DMS 273 (cell line): ENCODE results near the gene ELMOD3.
"Not testable (repeated sequence)": the region's sequence is repeated elsewhere in the genome, so short reads cannot be mapped to it uniquely, and the experiment has no call there.

Source experiments
- DNase-seq: peaks from one replicate; lab custom pipeline; 2025; ENCODE audit not compliant: unreplicated experiment; lab: John Stamatoyannopoulos, UW

ELMOD3 gene

DNA sequence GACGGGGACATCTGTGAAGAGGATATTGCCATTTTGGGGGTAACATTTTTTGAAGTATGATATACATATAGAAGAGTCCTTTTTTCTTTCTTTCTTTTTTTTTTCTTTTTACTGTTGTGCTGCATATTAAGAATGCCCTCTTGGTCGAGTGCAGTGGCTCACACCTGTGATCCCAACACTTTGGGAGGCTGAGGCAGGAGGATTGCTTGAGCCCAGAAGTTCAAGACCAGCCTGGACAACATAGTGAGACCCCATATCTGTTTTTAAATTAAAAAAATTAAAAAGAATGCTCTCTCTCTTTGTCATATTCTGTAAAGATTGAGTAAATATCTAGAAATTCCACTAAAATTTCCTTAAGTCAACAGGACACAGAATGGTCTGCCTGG is 67.5 kb downstream of the ELMOD3 start:
- no peak for DNase-seq

DNA sequence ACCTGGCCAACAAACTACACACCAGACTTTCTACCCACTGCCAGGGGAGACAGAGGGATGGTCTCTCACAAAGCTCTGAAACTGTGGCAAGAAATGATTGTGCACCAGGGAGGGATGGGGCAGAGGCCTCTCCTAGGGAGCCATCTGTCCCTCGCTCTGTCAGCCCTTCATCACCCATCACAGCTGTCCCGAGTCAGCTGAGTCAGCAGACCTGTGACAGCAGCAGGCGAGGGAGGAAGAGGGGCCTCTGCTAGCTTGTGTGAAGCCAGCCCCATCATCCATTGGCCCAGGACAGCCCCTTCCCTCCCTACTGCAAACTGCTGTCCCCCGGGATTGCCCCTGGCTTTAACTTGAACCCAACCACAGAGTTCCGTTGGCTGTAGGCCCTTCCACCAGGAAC is 69.0 kb downstream of the ELMOD3 start:
- DNase-seq = peak; percentile 90

DNA sequence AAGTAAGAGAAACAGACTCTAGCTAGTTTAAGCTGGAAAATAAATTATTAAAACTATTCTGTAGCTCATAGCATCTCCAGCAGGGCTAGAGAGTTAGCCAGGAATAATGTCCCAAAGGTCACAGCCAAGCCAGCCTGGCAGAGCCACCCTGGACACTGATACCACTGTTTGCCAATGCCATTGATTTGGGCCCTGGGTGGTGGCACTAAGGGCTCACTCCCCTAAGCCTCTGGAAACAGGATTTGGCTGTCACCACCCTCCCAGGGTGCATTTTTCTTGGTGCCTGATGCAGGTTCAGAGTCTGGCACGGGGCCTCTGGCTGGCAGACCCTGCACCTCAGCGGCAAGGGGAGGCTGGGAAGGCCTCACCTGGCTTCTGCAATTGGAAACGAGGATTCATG is 71.0 kb downstream of the ELMOD3 start:
- no peak for DNase-seq

DNA sequence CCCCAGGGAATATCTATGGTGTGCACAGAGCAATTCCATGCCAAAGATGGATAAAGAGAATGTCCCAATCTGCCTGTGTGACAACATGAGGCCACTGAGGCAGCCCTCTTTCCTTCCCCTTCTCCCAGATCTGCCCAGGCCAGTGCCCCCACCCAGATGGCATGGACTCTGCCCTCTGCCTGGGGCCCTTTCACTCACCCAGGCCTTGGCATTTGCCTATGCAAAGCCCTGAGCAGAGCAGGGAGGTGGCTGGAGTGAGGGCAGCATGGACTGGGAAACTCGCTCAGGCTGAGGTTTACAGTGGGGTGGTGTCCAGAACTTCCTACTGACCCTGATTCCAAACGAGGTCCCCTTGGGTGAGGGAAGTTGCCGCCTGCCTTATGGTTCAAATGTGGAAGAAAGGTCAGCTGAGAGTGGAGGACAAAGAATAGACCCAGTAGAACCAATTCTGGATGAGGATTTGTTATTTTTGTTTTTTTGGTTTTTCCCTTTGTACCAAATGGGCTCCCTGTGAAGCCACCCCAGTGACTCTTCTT is 72.8 kb downstream of the ELMOD3 start:
- no peak for DNase-seq

DNA sequence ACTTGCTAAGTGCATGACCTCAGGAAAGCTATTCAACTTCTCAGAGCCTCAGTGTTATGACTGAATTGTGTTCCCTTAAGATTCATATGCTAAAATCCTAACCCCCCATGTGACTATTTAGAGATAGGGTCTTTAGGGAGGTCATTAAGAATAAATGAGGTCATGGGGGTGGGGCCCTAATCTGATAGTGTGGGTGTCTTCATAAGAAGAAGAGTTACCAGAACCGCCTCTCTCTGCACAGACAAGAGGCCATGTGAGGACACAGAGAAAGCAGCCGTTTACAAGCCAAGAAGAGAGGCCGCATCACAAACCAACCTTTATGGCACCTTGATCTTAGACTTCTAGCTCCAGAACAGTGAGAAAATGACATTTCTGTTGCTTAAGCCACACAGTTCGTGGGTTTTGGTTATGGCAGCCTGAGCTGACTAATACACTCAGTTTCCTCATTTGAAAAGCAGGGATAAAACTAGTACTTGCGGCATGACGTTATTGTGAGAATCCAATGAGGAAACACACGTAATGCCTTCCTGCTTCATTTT is 73.8 kb downstream of the ELMOD3 start:
- no peak for DNase-seq

DNA sequence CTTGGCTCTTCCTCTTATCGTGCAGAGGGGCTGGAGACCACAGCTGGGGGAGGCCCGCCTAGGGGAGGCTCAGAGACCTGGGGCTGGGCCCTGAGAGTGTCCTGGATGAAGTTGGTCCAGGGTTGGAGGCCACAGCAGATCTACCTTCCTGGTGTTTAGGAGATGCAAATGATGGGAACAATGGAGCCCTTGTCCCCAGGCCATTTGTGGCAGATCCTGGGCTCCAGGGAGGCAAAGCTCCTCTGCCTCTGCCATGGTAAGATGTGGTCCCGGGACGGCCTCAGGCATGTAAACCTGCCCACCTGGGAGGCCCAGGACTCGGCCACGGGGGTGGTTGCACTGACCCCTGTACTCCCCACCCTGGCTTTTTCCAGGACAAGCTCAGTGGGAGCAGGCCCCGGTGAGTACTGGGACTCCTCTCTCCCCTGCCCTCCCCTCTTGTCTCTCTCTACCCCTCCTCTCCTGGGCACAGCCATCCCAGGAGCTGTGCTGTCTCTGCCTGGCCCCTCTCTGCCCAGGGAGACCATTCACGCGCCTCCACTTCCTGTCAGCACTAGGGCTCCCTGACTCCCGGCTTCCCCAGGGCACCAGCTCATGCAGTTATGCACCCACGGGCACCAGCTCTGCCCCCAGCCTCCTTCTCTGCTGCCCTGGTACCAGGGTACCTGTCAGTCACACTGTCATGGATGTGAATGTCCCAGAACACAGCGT is 74.8 kb downstream of the ELMOD3 start:
- no peak for DNase-seq

DNA sequence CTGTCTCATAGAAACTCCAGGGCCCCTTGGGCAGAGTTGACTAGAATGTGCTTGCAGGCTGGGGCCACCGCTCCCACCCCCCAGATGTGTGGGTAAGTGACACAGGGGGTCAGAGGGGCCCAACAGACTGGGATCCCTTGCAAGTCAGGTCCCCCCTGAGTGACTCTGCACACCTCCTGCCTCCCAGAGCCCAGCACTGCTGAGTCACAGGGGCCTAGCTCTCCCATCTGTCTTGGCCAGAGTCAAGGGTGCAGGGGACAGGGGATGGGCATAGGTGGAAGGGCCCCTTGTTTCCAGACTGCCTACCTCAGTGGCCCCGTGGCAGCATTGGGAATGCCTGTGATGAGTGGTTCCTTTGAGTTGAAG is 75.3 kb downstream of the ELMOD3 start:
- no peak for DNase-seq

DNA sequence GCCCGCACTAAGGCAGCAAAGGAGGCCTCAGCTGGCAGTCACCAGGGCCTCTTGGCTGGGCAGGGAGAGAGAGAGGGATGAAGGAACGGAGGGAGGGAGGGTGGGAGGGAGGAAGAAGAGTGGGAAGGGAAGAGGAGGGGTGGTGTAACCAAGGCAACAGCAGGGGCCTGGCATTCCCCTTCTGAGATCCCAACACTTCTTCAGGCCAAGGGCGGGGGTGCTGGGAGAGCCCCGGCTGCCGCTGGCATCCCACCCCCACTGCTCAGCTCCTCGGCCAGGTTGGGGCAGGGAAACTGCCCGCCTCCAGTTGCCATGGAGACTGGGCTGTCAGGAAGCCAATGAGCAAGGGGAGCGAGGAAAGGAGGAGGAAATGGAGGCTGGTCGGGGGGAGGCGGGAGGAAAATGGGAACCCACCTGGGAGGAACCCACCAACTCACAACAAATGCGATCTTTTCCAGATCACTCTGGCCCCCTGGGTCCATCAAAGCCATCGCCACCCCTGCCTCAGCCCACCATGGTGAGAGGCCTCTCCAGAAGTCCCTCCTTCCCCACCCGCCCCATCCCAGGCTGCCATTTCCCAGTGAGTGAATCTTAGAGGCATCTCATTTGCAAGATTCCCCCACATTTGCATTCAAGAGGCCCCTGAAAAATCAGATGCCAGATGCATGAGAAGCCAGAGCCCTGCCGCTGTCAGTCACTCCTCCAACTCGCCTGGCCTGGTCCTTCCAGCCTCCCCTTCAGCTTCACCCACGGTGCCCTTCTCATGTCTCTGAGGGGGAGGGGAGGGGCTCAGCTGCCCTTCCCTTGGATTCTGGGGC is 76.4 kb downstream of the ELMOD3 start:
- DNase-seq = peak; percentile 99

DNA sequence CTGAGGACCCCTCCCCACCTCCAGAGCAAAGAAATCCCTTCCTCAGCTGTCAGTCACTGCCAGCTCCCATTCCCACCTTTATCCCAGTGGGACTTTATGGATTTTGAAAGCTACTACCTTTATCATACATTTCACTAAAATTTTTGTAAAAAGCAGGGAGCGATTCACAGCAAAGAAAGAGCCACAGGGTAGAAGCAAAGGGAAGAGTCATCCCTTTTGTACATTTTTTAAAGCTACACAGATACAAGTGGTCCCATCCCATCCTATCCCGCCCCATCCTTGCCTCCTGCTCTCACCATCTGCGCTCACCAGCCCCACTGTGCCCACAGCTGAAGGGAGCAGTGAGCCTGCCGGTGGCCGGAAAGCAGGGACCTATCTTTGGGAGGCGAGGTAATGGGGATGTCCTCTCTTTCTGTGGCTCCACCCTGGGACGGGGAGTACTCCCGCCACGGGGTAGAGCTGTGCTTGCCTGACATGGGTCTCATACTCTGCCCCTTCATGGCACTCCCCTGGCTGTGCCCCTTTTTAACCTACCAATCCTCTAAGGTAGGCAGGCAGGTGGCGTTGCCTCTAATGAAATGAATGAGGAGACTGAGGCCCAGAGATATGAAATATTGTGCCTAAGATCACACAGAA is 77.1 kb downstream of the ELMOD3 start:
- peak; percentile 86 for DNase-seq

DNA sequence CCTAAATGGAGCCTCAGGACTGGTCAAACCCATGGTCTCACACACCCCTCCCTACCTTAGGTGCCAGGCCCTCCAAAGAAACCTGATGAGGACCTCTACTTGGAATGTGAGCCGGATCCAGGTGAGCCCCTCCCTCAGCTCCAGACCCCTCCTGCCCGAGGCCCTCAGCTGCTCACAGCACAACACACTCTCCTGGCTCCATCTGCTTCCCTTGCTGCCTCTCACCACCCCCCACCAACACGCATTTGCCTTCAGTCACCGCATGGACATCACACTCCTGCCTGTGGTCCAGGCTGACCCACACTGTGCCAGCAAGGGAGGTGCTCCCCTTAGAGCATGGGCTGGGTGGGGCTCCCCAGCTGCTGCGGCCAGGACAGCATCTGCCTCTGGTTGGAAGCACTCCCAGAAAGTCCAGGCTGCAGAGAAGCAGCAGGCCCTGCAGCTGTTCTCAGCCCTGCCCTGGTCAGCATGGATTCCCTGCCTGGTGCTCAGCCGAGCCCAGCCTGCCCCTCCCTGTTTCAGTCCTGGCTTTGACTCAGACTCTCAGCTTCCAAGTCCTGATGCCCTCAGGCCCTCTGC is 79.0 kb downstream of the ELMOD3 start:
- DNase-seq = peak; percentile 98

DNA sequence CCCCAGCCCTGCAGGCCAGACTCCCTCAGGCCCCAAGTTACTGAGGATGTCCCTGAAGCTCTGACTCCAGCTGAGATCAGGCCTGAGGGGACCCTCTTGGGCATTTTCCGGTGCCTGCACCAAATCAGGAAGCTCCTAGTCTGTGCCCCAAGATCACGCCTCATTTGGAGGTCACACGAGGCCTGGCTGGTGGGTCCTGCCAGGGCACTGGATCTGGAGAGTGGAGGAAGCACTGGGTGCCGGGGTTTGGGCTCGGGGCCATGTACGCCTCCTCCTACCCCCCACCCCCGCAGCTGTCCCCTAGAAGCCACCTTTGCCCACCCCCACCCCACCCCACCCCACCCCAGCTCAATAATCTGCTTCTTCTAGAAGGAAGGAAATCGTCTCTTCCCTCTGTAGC is 80.1 kb downstream of the ELMOD3 start:
- DNase-seq = peak; percentile 27

DNA sequence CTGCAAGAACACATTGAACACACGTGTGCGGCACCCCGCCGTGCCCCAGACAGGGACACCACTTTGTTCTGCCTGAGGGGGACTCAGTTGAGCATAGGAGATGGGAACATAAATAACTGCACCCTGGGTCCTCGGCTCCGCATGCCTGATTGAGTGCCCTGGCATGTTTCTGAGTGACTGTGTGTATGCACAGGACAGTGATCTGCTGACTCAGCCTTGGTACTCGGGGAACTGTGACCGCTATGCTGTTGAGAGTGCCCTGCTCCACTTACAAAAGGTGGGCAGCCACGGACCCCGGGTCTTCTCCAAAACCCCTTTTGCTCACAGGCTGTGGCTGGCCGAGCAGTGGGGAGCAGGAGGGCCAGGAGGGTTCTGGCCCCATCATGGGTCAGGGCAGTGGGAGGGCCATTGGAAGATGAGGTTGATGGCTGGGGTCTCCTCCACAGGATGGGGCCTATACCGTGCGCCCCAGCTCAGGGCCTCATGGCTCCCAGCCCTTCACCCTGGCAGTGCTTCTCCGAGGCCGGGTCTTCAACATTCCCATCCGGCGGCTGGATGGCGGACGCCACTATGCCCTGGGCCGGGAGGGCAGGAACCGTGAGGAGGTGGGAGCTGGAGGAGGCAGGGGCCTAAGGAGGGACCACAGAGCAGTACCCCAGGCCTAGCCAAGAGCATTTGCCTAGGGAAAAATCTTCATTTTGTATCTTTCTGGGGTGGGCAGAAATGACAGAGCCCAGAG is 80.8 kb downstream of the ELMOD3 start:
- no peak for DNase-seq

DNA sequence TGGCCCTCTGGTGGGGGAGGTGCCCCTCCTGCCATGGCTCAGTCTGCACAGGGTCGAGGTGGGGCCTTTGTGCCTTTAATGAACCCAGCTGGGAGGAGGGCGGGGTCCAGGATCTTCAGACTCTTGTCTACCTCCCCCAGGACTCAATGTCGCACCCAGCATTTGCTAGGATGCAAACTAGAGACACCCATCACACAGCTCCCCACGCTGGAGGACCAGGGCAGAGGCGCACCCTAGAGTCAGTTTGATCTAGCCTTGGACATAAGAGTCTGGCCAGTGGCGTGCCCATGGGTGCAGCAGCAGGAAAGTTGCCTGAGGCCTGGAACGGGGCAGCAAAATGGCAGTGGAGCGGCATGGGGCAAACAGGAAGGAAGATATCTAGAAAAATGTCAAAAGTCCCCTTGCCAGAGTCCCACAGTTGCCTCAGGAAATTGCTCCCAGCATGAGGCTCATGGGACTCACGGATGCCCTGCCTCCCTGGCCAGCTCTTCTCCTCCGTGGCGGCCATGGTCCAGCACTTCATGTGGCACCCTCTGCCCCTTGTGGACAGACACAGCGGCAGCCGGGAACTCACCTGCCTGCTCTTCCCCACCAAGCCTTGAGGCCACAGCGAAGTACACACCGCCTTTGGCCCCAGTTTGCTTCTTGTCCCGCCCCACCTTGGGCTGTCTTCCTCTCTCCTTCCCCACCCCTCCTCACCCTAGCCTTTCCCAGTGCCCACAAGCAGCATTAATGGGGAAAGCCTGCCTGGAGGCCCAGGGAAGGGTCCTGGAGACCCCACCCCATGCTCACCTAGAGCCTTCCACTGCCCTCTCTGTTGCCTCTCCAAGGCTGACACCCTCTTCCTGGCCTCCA is 81.6 kb downstream of the ELMOD3 start:
- DNase-seq = peak; percentile 41

DNA sequence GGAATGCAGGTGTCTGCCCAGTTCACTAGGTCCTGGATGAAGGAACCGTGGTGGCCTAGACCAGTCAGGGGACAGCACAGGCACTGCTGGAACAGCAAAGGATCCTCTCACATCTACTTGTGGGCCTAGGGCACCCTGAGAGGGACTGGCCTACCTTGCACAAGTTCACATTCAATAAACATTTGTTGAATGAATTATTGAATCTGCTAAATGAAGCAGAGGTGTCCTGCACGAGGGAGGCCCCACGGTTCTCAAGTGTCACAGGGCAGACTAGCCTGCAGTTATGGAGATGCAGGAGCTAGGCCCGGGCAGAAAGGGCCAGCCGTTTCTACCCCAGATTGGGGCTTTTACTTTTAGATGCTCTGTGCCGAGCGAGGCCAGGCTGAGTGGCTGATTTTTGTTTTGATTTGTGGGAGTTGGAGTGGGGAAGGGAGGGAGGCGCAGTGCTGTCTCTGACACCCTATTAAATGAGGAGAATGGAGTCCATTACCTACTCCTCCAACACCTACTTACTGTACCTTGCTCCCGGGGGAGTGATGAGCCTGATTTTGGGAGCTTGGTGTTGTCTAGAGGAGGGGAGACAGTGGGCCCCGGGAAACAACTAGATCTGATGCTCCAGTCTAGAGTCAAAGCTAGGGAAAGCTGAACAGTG is 82.4 kb downstream of the ELMOD3 start:
- DNase-seq = peak; percentile 70

DNA sequence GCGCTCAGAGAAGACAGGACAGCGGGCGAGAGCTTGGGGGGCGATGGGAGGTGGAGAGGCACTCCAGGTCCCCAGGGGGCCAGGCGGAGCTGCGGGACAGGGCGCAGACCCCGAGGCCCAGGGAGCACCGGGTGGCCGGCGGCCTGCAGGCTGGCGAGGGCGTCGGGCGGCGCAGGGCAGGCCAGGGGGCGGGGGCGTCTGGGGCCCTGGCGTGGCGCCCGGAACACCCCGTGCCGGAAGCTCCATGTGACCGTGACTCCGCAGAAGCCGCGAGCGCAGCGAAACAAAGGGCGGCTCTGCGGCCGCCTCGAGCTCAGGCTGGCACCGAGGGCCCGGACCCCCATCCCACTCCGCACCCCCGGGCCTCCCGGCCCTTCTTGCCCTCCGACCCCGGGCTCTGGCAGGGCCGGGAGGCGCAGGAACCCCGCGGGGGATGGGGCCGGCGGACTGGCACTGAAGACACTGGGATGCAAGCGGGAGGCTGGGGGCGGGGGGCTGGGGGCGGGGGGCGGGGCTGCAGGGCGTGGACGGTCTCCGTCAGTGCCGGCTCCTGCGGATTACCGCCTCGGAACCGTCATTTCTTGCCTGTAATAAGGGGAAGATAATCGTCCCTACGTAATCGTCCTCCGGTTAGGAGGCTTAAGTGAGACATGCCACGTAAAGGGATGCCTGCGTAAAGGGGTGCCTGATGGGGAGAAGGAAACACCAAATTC is 83.1 kb downstream of the ELMOD3 start:
- DNase-seq = peak; percentile 93

DNA sequence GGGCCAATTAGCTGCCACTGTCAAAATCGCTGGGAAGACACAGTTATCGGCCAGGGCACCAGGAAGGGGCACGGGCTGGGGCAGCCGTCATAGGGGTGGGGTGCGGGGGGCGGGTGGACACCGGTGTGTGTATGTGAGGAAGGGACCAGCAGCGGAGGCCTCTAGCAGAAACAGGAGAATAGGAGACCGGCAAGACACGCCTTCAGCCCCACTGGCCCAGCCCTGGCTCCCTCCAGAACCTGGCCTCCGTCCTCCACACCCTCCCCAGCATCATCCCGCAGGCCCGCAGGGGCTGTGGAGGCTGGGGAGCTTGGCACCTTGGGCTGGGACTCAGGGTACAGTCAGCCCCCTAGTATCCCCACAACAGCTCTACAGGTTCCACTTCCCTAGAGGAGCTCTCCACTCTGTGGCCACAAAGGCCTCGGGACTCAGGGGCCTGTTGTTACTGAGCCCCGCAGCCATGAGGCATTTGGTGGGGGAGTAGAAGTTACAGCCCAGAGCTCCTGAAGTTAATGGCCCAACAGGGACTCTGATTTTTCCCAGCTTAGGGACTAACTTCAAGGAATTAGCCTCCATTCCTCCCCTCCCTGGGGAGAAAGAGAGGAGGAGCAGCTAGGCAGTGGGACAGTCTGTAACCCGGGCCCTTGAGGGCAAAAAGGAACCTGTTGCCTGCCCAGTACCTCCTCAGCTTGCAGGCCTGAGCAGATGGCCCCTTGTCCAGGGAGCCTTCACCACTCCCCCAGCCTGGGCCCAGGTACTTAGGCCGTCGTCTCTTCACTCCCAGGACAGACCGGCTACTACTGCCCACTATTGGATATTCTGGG is 83.8 kb downstream of the ELMOD3 start:
- DNase-seq = peak; percentile 68

DNA sequence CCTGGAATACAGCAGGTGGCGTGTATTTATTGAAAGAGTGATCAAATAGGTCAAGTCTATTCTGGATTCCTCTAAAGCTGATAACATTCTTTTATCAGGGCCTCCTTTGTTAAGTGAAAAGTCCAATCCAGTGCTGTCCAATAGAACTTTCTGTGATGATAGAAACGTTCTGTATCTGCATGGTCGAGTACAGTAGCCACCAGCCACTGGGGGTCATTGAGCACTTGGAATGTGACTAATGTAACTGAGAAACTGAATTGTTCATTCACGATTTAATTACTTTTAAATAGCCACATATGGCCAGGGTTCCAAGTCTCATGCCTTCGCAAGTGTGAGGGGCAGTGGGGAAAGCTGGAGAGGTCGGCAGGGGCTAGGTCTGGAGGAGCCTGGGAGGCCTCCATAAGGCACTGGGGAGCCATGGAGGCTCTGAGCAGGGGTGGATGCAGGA is 84.5 kb downstream of the ELMOD3 start:
- no peak for DNase-seq

DNA sequence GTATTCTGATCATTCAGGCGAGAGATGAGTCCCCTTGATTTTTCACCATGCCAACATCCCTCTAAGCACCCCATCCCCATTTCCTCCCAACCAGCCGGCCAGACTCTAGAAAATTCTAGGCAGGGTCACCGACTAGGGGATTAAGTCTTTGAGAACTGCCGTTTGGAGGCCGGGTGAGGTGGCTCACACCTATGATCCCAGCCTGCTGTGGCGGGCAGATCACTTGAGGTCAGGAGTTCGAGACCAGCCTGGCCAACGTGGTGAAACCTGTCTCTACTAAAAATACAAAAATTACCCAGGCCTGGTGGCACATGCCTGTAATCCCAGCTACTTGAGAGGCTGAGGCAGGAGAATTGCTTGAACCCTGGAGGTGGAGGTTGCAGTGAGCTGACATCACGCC is 85.0 kb downstream of the ELMOD3 start:
- not testable (repeated sequence) for DNase-seq
